Transverse colon (tissue), 3 donors: ENCODE data around the gene MTX2.

ENCODE experiments used
- EP300 ChIP-seq: sonication (generic); formaldehyde crosslinking; IDR thresholded peaks from one replicate; pipeline ENCODE4 v1.6.1; 2017; ENCODE audit warnings: antibody characterized with exemption, low read depth
- POLR2A ChIP-seq: fragments of 450-650 bp; IDR thresholded peaks from one replicate; pipeline ENCODE4 v1.6.1; 2016; ENCODE audit warnings: antibody characterized with exemption, mild to moderate bottlenecking, moderate library complexity
- TF ChIP-seq, protein P1 (sequence below), 5 experiments: fragments of 200-600 bp in 3 of 5; fragments of 450-650 bp in 2 of 5; sonication (generic) in 3 of 5; IDR thresholded peaks; 1 replicate in 2 of 5; 2 replicates in 3 of 5; pipeline ENCODE4 v1.5.1; 2016 to 2017; ENCODE audit warnings: antibody characterized with exemption in 5 of 5, inconsistent platforms in 3 of 5, mild to moderate bottlenecking in 2 of 5, moderate library complexity in 1 of 5

DNA sequence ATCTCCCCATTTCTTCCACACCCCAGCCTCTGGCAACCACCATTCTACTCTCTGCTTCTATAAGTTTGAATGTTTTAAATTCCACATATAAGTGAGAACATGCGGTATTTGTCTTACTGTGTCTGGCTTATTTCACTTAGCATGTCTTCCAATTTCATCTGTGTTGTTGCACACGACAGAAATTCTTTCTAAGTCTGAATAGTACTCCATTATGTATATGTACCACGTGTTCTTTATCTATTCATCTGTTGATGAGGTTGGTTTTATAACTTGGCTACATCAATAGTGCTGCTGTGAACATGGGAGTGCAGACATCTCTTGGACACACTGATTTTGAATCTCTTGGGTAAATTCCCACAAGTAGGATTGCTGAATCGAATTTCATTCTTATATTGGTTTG lies 31.8 kb upstream of the MTX2 start:
- TF ChIP-seq, protein P1, sequence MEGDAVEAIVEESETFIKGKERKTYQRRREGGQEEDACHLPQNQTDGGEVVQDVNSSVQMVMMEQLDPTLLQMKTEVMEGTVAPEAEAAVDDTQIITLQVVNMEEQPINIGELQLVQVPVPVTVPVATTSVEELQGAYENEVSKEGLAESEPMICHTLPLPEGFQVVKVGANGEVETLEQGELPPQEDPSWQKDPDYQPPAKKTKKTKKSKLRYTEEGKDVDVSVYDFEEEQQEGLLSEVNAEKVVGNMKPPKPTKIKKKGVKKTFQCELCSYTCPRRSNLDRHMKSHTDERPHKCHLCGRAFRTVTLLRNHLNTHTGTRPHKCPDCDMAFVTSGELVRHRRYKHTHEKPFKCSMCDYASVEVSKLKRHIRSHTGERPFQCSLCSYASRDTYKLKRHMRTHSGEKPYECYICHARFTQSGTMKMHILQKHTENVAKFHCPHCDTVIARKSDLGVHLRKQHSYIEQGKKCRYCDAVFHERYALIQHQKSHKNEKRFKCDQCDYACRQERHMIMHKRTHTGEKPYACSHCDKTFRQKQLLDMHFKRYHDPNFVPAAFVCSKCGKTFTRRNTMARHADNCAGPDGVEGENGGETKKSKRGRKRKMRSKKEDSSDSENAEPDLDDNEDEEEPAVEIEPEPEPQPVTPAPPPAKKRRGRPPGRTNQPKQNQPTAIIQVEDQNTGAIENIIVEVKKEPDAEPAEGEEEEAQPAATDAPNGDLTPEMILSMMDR (IDR thresholded peaks at IDR 0.05): no peak
- TF ChIP-seq EP300 (no peak), POLR2A (no peak)
